GM12801 (cell line): ENCODE measurements around the gene C1orf21.

Source experiments
- TF ChIP-seq, protein P1 (sequence below): IDR thresholded peaks from one replicate; pipeline ENCODE4 v1.5.1; 2011; ENCODE audit warnings: control low read depth; ENCODE audit not compliant: insufficient read length; ENCODE audit errors: extremely low read depth

C1orf21 gene

GRCh38 chr1:184630679-184631060 is 243.8 kb downstream of the C1orf21 start:
- TF ChIP-seq, protein P1, sequence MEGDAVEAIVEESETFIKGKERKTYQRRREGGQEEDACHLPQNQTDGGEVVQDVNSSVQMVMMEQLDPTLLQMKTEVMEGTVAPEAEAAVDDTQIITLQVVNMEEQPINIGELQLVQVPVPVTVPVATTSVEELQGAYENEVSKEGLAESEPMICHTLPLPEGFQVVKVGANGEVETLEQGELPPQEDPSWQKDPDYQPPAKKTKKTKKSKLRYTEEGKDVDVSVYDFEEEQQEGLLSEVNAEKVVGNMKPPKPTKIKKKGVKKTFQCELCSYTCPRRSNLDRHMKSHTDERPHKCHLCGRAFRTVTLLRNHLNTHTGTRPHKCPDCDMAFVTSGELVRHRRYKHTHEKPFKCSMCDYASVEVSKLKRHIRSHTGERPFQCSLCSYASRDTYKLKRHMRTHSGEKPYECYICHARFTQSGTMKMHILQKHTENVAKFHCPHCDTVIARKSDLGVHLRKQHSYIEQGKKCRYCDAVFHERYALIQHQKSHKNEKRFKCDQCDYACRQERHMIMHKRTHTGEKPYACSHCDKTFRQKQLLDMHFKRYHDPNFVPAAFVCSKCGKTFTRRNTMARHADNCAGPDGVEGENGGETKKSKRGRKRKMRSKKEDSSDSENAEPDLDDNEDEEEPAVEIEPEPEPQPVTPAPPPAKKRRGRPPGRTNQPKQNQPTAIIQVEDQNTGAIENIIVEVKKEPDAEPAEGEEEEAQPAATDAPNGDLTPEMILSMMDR, result no peak

DNA sequence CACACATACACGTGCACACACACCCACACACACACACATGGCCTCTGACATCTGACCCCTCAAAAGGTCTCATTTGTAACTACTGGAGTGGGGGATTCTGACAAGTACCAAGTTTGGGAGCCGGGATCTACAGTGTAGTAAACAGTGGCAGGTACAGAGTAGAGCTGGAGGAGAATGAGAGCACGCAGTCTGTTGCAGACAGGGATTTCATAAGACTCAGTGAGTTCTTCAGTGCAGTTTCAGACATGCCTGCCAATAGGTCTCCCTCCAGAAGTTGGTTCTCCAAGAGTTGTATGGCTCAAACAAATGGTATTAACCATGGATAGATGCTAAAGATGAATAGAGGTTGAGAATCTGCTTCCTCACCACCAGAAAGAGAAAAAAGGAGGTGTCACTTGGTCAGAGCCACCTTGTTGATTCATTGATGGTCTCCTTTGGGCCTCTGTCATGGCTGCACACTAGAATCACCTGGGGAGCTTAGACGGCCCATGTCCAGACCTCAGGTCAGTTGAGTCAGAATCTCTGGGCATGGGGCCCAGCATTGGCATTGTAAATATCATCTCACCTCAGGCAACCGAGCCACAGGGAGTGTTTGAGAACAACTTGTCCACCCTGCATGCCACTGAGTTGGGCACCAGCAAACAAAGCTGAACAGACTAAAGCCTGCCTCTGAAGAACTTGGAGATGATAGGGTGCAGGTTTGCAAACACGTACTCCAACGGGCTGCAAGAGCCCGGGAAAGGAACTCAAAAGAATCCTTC is 245.8 kb downstream of the C1orf21 start:
- TF ChIP-seq, protein P1, result no peak

DNA sequence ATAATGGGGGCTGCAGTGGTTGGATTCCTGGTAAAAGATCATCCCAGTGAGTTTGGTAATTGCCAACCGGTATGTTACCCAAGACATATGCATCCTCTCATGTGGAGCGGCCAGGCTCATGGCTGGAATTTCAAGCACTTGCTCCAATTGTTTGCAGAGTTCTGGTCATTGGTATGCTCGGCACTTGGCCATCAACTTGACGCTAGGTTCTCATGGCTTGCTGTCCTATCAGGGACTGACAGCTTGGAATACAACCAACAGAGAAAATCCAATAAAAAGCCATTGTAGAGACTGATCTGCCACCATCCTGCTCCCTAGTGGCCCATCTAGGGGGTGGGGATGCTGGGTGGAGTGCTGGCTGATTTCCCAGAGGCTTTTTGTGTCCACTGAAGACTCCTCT is 247.0 kb downstream of the C1orf21 start:
- TF ChIP-seq, protein P1, result no peak

- TF ChIP-seq, protein P1, result no peak
Measured at GRCh38 chr1:184634296-184634695, 247.5 kb downstream of the C1orf21 start.

DNA sequence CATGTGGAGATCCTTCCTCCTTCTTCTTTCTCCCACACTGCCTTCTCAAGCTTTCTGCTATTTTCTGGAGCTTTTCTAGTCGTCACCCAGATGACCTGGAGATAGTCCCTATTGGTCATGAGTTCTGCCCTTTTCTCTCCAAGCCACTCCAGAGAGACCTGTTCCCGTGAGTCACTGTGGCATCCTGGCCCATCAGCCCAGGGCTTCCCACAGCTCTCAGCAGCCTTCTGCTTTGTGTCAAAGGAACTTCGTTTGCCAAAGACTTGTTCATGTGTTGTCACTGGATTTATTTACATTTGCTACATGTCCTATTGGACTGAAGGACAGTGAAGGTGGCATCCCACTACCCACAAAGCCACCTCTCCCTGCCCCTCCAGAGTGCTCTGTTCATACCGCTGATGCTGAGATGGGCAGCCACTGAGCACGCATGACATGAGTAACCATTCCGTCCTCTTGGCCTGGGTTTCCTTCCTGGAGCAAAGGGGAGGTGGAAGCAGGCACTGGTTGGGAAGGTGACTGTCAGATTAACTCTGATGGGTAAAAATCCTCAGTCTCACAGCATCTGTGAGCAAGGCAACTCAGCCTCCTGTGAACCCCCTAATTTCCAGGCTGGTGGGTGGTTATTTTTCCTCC is 248.6 kb downstream of the C1orf21 start:
- TF ChIP-seq, protein P1, result no peak

GRCh38 chr1:184635980-184636431 is 249.2 kb downstream of the C1orf21 start:
- TF ChIP-seq, protein P1, result no peak

DNA sequence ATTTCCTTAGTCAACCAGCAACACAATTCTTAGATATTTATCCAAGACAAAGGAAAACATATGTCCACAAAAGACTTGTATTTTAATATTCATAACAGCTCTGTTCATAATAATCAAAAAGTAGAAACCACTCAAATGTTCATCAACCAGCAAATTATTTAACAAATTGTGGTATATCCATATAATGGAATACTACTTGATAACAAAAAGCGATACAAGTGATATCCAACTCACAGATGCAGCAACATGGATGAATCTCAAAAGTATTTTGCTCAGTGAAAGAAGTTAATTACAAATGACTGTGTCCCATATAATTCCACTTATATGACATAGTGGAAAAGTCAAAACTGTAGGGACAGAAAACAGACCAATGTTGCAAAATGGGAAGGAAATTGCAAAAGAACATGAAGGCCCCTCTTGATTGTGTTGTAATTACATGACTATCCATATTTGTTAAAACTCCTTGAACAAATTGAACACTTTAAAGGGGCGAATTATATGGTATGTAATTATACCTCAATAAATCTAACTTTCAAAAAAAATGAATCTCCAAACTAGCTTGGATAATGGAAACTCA is 250.9 kb downstream of the C1orf21 start:
- TF ChIP-seq, protein P1, result no peak
